Spleen (tissue), 11 donors: ENCODE results near the gene FOXRED2. TPM values are rescaled to one million over a fixed set of nuclear protein-coding genes. Genes with fewer than 3 reads are reported as not detected.

ENCODE experiments used
- DNase-seq: peaks from one replicate; pipeline ENCODE4 v3.0.0-alpha.2; 2020
- H3K27ac ChIP-seq, 8 donors: fragments of 200-600 bp; sonication (generic) in 7 of 8; 1 replicate in 4 of 8; 2 replicates in 4 of 8; pipeline versions ENCODE4 v1.5.0 to v1.8.0; 2016 to 2021; ENCODE audit warnings: inconsistent platforms in 4 of 8, mild to moderate bottlenecking in 4 of 8, moderate library complexity in 1 of 8
- H3K27me3 ChIP-seq, 7 donors: fragments of 200-600 bp; sonication (generic) in 6 of 7; replicated peaks in 1 of 7; 1 replicate in 4 of 7; 2 replicates in 3 of 7; pipeline versions ENCODE4 v1.5.0 to v1.8.0; 2016 to 2021; ENCODE audit warnings: inconsistent platforms in 3 of 7, mild to moderate bottlenecking in 1 of 7
- H3K36me3 ChIP-seq, 6 donors: fragments of 200-600 bp; sonication (generic) in 5 of 6; 1 replicate in 4 of 6; 2 replicates in 2 of 6; pipeline versions ENCODE4 v1.5.0 to v1.8.0; 2016 to 2021; ENCODE audit warnings: inconsistent platforms in 2 of 6
- H3K4me1 ChIP-seq, 6 donors: fragments of 200-600 bp; sonication (generic) in 5 of 6; 1 replicate in 3 of 6; 2 replicates in 3 of 6; pipeline versions ENCODE4 v1.5.0 to v1.8.0; 2016 to 2021; ENCODE audit warnings: inconsistent platforms in 3 of 6
- H3K4me3 ChIP-seq, 8 donors: fragments of 200-600 bp; sonication (generic) in 7 of 8; 1 replicate in 4 of 8; 2 replicates in 4 of 8; pipeline versions ENCODE4 v1.5.0 to v1.8.0; 2016 to 2021; ENCODE audit warnings: inconsistent platforms in 4 of 8, mild to moderate bottlenecking in 4 of 8, moderate library complexity in 2 of 8
- H3K9me3 ChIP-seq, 8 donors: fragments of 200-600 bp; sonication (generic) in 7 of 8; 1 replicate in 4 of 8; 2 replicates in 4 of 8; pipeline versions ENCODE4 v1.5.0 to v1.8.0; 2016 to 2021; ENCODE audit warnings: inconsistent platforms in 4 of 8
- CTCF ChIP-seq, 11 experiments: fragments of 200-600 bp in 7 of 11; fragments of 450-650 bp in 4 of 11; sonication (generic) in 4 of 11; IDR thresholded peaks in 8 of 11; conservative IDR thresholded peaks in 3 of 11; 1 replicate in 7 of 11; 2 replicates in 4 of 11; pipeline versions ENCODE4 v1.4.0 to v1.8.0; 2016 to 2021; ENCODE audit warnings: antibody characterized with exemption in 11 of 11, inconsistent platforms in 4 of 11, mild to moderate bottlenecking in 1 of 11
- POLR2A ChIP-seq, 3 donors: fragments of 450-650 bp; IDR thresholded peaks; one replicate each; pipeline ENCODE4 v1.5.1; 2017; ENCODE audit warnings: antibody characterized with exemption in 3 of 3, mild to moderate bottlenecking in 1 of 3
- POLR2AphosphoS5 ChIP-seq, 3 donors: sonication (generic); formaldehyde crosslinking; IDR thresholded peaks; one replicate each; pipeline ENCODE4 v1.5.1; 2017; ENCODE audit warnings: antibody characterized with exemption in 3 of 3
- WGBS, 5 donors: extraction: QIAGEN DNeasy Blood & Tissue Kit in 3 of 5; methylation state at CpG; one replicate each; pipeline versions ENCODE4 v1.1.5 to v1.1.7; 2013 to 2018; 5-methylcytosine and 5-hydroxymethylcytosine counted together
- intact Hi-C: fragments of 100-400 bp; cut with DNase I; formaldehyde crosslinking; loops from one replicate; pipeline ENCODE4 v1.15.0; 2023; ENCODE audit warnings: low total_unique reads
- polyA plus RNA-seq, 3 donors: library from polyadenylated mRNA; stranded (reverse); fragments of 200-250 nt; gene quantifications; one replicate each; pipeline ENCODE4 v1.2.1, GENCODE V29; 2013
- total RNA-seq, 7 donors: library from RNA; depleted of rRNA in 3 of 7; stranded (reverse); fragments of >200 nt in 3 of 7; fragmentation: NEBNext Ultra II Directional in 4 of 7; extraction: Animal tissue kit (Norgen Biotek cat#: 25700) in 4 of 7; gene quantifications; one replicate each; pipeline versions ENCODE4 v1.1.0 to v1.2.1, GENCODE V29; 2016 to 2021
- donor health status: healthy with polysubstance abuse.
- donor health status: DM: no; HTN: no; CAD: no; lungs with moderate emphysema.
- donor health status: DM: no; HTN: no; CAD: no.
- donor health status: Bipolar disorder and iron deficiency.
- donor health status: healthy.
- donor health status: DM: no; HTN: no; CAD: no.
- donor health status: DM: yes; HTN: yes; CAD: no.

The FOXRED2 gene
- total and polyA plus RNA-seq, 10 donors = 1.1 to 42.0 (median 26.3) TPM

DNA sequence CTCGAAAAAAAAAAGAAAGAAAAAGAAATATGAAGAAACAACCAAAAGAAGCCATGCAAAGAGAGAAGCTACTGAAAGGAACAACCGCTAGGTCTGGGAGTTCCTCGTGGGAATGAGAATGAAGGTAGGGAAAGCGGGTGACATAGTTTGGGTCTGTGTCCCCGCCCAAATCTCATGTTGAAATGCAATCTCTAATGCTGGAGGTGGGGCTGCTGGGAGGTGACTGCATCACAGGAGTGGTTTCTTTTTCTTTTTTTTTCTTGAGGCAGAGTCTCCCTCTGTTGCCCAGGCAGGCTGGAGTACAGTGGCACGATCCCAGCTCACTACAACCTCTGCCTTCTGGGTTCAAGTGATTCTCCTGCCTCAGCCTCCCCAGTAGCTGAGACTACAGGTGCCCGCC is 15.7 kb downstream of the FOXRED2 start:
- TF ChIP-seq CTCF (IDR thresholded peaks at IDR 0.05 in 8 of 11, conservative IDR thresholded peaks at IDR 0.05 in 3 of 11) (no peak), POLR2AphosphoS5 (IDR thresholded peaks at IDR 0.05) (no peak), POLR2A (IDR thresholded peaks at IDR 0.05) (no peak)
- H3K9me3 ChIP-seq = peaks cover 0 to 9% (median 0%) of the 10 kb centered on the region in 8 donors
- H3K4me1 ChIP-seq = peaks cover 3 to 35% (median 25%) of the 10 kb centered on the region in 6 donors
- peaks cover 0 to 72% (median 6%) of the 10 kb centered on the region in 6 donors for H3K36me3 ChIP-seq
- no peak for DNase-seq
- H3K4me3 ChIP-seq = no peak overlapping the region
- WGBS, 5 donors = 90 to 95% (median 92%) methylated on average over 7 of the region's 7 CpGs
- no peak overlapping the region for H3K27ac ChIP-seq
- H3K27me3 ChIP-seq = no peaks in the 10 kb centered on the region
- intact Hi-C loops = no loop called here

GRCh38 chr22:36486619-36487384 is 20.0 kb downstream of the FOXRED2 start:
- 89 to 94% (median 91%) methylated on average over 13 of the region's 13 CpGs for WGBS, 5 donors
- peaks cover 0 to 13% (median 9%) of the 10 kb centered on the region in 6 donors for H3K4me1 ChIP-seq
- H3K27ac ChIP-seq = no peak overlapping the region
- no peak overlapping the region for H3K4me3 ChIP-seq
- intact Hi-C loops = loop anchor here (10.0 kb wide), 1 partner anchor 302 kb away; no protein-coding TSS in a partner anchor
- no peaks in the 10 kb centered on the region for H3K27me3 ChIP-seq
- TF ChIP-seq POLR2A (IDR thresholded peaks at IDR 0.05) = no peak
- TF ChIP-seq CTCF (IDR thresholded peaks at IDR 0.05 in 8 of 11, conservative IDR thresholded peaks at IDR 0.05 in 3 of 11) = peak; percentile 39 to 89 (median 74)
- TF ChIP-seq POLR2AphosphoS5 (IDR thresholded peaks at IDR 0.05) = peak in 1 of 3 donors; percentile 40
- peaks cover 0 to 45% (median 6%) of the 10 kb centered on the region in 6 donors for H3K36me3 ChIP-seq
- peaks cover 0 to 9% (median 0%) of the 10 kb centered on the region in 8 donors for H3K9me3 ChIP-seq
- no peak for DNase-seq

DNA sequence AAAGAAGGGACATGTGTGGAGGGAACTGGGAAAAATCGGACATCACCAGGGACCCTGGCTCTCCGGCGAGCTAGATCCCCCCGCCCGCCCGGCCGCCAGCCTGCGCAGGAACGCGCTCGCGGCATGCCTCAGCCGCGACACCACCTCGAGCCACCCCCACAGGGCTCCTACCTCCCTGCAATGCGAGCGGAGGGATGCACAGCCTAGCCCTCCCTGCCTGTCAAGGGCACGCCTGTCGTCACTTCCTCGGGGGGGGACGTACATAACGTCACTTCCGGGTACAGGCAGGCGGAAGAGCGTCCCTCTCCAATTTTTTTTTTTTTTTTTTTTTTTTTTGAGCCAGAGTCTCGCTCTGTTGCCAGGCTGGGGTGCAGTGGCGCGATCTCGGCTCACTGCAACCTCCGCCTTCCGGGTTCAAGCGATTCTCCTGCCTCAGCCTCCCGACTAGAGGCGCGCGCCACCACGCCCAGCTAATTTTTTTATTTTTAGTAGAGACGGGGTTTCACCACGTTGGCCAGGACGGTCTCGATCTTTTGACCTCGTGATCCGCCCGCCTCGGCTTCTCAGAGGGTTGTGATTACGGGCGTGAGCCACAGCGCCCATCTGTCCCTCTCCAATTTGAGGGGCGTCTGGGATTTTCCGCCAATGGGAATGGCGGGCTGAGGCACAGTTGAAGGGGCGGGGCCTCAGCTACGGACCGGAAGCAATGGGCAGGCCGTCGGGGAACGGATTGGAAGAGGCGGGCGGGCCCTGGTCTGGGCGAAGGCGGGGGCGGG is 25.3 kb downstream of the FOXRED2 start, which contains the start of gene TXN2:
TSS of gene TXN2 (minus strand) at position 248 of the 776 bp plus-strand sequence. CDS start 803 bp downstream, outside the sequence.
- Histone ChIP-seq H3K27me3 (no peaks in the 10 kb centered on the region), H3K9me3 (no peaks in the 10 kb centered on the region), H3K36me3 (peaks cover 0 to 38% (median 28%) of the 10 kb centered on the region in 6 donors), H3K4me3 (peak within 1 kb of the TSS; percentile 53 to 75 (median 70)), H3K27ac (peak within 1 kb of the TSS; percentile 98 to 100 (median 99)), H3K4me1 (peaks cover 9 to 50% (median 36%) of the 10 kb centered on the region in 6 donors)
- 0 to 1% (median 1%) methylated on average over 59 to 62 of the region's 62 CpGs for WGBS, 5 donors
- TF ChIP-seq POLR2AphosphoS5 (IDR thresholded peaks at IDR 0.05) = peak; percentile 98 to 99 (median 98)
- TF ChIP-seq CTCF (IDR thresholded peaks at IDR 0.05 in 8 of 11, conservative IDR thresholded peaks at IDR 0.05 in 3 of 11) = peak in 1 of 11 experiments; percentile 10
- peak in 2 of 3 donors; percentile 55 to 93 for TF ChIP-seq POLR2A (IDR thresholded peaks at IDR 0.05)
- intact Hi-C loops = loop anchor here (10.0 kb wide), 1 partner anchor 297 kb away; no protein-coding TSS in a partner anchor
- peak; percentile 97 for DNase-seq
